ENCODE data around the gene DHRS1.
A peak's percentile ranks its signal among the peaks of the same experiment; 100 is the strongest.

DHRS1 gene

GRCh38 chr14:24293525-24293924 is 6.1 kb downstream of the DHRS1 start:
- peaks cover 11 to 19% of the 10 kb centered on the region in 2 donors for H3K4me1 Mint-ChIP-seq (ENCODE audit: low read depth in 2 of 2)
- H3K4me3 Mint-ChIP-seq: no peak overlapping the region
- H3K9me3 Mint-ChIP-seq: no peaks in the 10 kb centered on the region
- peaks cover 37% of the 10 kb centered on the region for H3K36me3 Mint-ChIP-seq (ENCODE audit: insufficient read depth)
- no peak for DNase-seq
- H3K27me3 Mint-ChIP-seq: no peaks in the 10 kb centered on the region
- ATAC-seq (replicated peaks): no peak
- no peak overlapping the region for H3K27ac Mint-ChIP-seq

- Mint-ChIP-seq H3K36me3 (ENCODE audit: insufficient read depth) (peaks cover 35% of the 10 kb centered on the region), H3K9me3 (no peaks in the 10 kb centered on the region), H3K27ac (peak overlapping the region in 1 of 2 donors; percentile 35), H3K27me3 (no peaks in the 10 kb centered on the region), H3K4me3 (no peak overlapping the region), H3K4me1 (ENCODE audit: low read depth in 2 of 2) (peaks cover 6 to 13% of the 10 kb centered on the region in 2 donors)
- no peak for DNase-seq
- ATAC-seq (replicated peaks): no peak
Observed at GRCh38 chr14:24292118-24292807, 7.3 kb downstream of the DHRS1 start.

GRCh38 chr14:24291446-24292117 is 8.0 kb downstream of the DHRS1 start:
- no peak for DNase-seq
- H3K27me3 Mint-ChIP-seq: no peaks in the 10 kb centered on the region
- peaks cover 31% of the 10 kb centered on the region for H3K36me3 Mint-ChIP-seq (ENCODE audit: insufficient read depth)
- no peak overlapping the region for H3K4me3 Mint-ChIP-seq
- ATAC-seq (replicated peaks): no peak
- no peaks in the 10 kb centered on the region for H3K9me3 Mint-ChIP-seq
- peak overlapping the region in 1 of 2 donors; percentile 35 for H3K27ac Mint-ChIP-seq
- H3K4me1 Mint-ChIP-seq (ENCODE audit: low read depth in 2 of 2): peaks cover 2 to 7% of the 10 kb centered on the region in 2 donors

- peaks cover 26% of the 10 kb centered on the region for H3K36me3 Mint-ChIP-seq (ENCODE audit: insufficient read depth)
- no peaks in the 10 kb centered on the region for H3K4me1 Mint-ChIP-seq (ENCODE audit: low read depth in 2 of 2)
- H3K9me3 Mint-ChIP-seq: no peaks in the 10 kb centered on the region
- H3K27ac Mint-ChIP-seq: peak overlapping the region in 1 of 2 donors; percentile 79
- ATAC-seq (replicated peaks): no peak
- H3K4me3 Mint-ChIP-seq: no peak overlapping the region
- H3K27me3 Mint-ChIP-seq: no peaks in the 10 kb centered on the region
- no peak for DNase-seq
Observed at GRCh38 chr14:24290746-24291145, 8.8 kb downstream of the DHRS1 start.

- no peak overlapping the region for H3K4me3 Mint-ChIP-seq
- H3K9me3 Mint-ChIP-seq: no peaks in the 10 kb centered on the region
- no peaks in the 10 kb centered on the region for H3K27me3 Mint-ChIP-seq
- H3K4me1 Mint-ChIP-seq (ENCODE audit: low read depth in 2 of 2): no peaks in the 10 kb centered on the region
- peak overlapping the region in 1 of 2 donors; percentile 57 for H3K27ac Mint-ChIP-seq
- H3K36me3 Mint-ChIP-seq (ENCODE audit: insufficient read depth): peaks cover 20% of the 10 kb centered on the region
- DNase-seq: no peak
- ATAC-seq (replicated peaks): peak; percentile 12
Observed at GRCh38 chr14:24289649-24290280, 9.8 kb downstream of the DHRS1 start.

GRCh38 chr14:24286996-24287395 is 12.6 kb downstream of the DHRS1 start:
- no peaks in the 10 kb centered on the region for H3K9me3 Mint-ChIP-seq
- H3K4me3 Mint-ChIP-seq: no peak overlapping the region
- H3K36me3 Mint-ChIP-seq (ENCODE audit: insufficient read depth): peaks cover 6% of the 10 kb centered on the region
- no peaks in the 10 kb centered on the region for H3K4me1 Mint-ChIP-seq (ENCODE audit: low read depth in 2 of 2)
- peak overlapping the region in 1 of 2 donors; percentile 36 for H3K27ac Mint-ChIP-seq
- no peak for ATAC-seq (replicated peaks)
- H3K27me3 Mint-ChIP-seq: no peaks in the 10 kb centered on the region
- DNase-seq: no peak

GRCh38 chr14:24285351-24285750 is 14.2 kb downstream of the DHRS1 start:
- DNase-seq: no peak
- H3K4me1 Mint-ChIP-seq (ENCODE audit: low read depth in 2 of 2): peaks cover 0 to 4% of the 10 kb centered on the region in 2 donors
- H3K27ac Mint-ChIP-seq: peak overlapping the region in 1 of 2 donors; percentile 46
- no peaks in the 10 kb centered on the region for H3K27me3 Mint-ChIP-seq
- no peak overlapping the region for H3K4me3 Mint-ChIP-seq
- no peak for ATAC-seq (replicated peaks)
- H3K9me3 Mint-ChIP-seq: no peaks in the 10 kb centered on the region
- H3K36me3 Mint-ChIP-seq (ENCODE audit: insufficient read depth): peaks cover 4% of the 10 kb centered on the region

GRCh38 chr14:24284501-24285035 is 15.0 kb downstream of the DHRS1 start:
- no peak for ATAC-seq (replicated peaks)
- Mint-ChIP-seq H3K4me3 (no peak overlapping the region), H3K36me3 (ENCODE audit: insufficient read depth) (peaks cover 2% of the 10 kb centered on the region), H3K9me3 (no peaks in the 10 kb centered on the region), H3K27ac (peak overlapping the region; percentile 31 to 46), H3K27me3 (no peaks in the 10 kb centered on the region), H3K4me1 (ENCODE audit: low read depth in 2 of 2) (peaks cover 3 to 8% of the 10 kb centered on the region in 2 donors)
- no peak for DNase-seq

- Mint-ChIP-seq H3K9me3 (no peaks in the 10 kb centered on the region), H3K4me1 (ENCODE audit: low read depth in 2 of 2) (peaks cover 8 to 13% of the 10 kb centered on the region in 2 donors), H3K4me3 (no peak overlapping the region), H3K27ac (peak overlapping the region in 1 of 2 donors; percentile 31), H3K36me3 (ENCODE audit: insufficient read depth) (peaks cover 2% of the 10 kb centered on the region), H3K27me3 (no peaks in the 10 kb centered on the region)
- no peak for ATAC-seq (replicated peaks)
- DNase-seq: no peak
Observed at GRCh38 chr14:24283796-24284460, 15.7 kb downstream of the DHRS1 start.

- no peak for ATAC-seq (replicated peaks)
- Mint-ChIP-seq H3K36me3 (ENCODE audit: insufficient read depth) (peaks cover 2% of the 10 kb centered on the region), H3K4me1 (ENCODE audit: low read depth in 2 of 2) (peaks cover 13 to 15% of the 10 kb centered on the region in 2 donors), H3K9me3 (no peaks in the 10 kb centered on the region), H3K27me3 (no peaks in the 10 kb centered on the region), H3K27ac (no peak overlapping the region), H3K4me3 (no peak overlapping the region)
- no peak for DNase-seq
Observed at GRCh38 chr14:24282736-24283135, 16.8 kb downstream of the DHRS1 start.

GRCh38 chr14:24281636-24282035 is 17.9 kb downstream of the DHRS1 start:
- Mint-ChIP-seq H3K27me3 (no peaks in the 10 kb centered on the region), H3K4me3 (no peak overlapping the region), H3K36me3 (ENCODE audit: insufficient read depth) (peaks cover 2% of the 10 kb centered on the region), H3K4me1 (ENCODE audit: low read depth in 2 of 2) (peaks cover 13 to 15% of the 10 kb centered on the region in 2 donors), H3K27ac (peak overlapping the region in 1 of 2 donors; percentile 9), H3K9me3 (no peaks in the 10 kb centered on the region)
- ATAC-seq (replicated peaks) (no peak), DNase-seq (no peak)

GRCh38 chr14:24280797-24281460 is 18.7 kb downstream of the DHRS1 start:
- Mint-ChIP-seq H3K4me3 (no peak overlapping the region), H3K27ac (peak overlapping the region in 1 of 2 donors; percentile 90), H3K9me3 (no peaks in the 10 kb centered on the region), H3K27me3 (no peaks in the 10 kb centered on the region), H3K4me1 (ENCODE audit: low read depth in 2 of 2) (peaks cover 13 to 15% of the 10 kb centered on the region in 2 donors), H3K36me3 (ENCODE audit: insufficient read depth) (peaks cover 2% of the 10 kb centered on the region)
- no peak for ATAC-seq (replicated peaks)
- no peak for DNase-seq
